Neural cell (in vitro differentiated cells): ENCODE measurements around the gene ADGRB3. TPM values are rescaled to one million over a fixed set of nuclear protein-coding genes. Genes with fewer than 3 reads are reported as not detected.
"Not testable (repeated sequence)": the region's sequence is repeated elsewhere in the genome, so short reads cannot be mapped to it uniquely, and the experiment has no call there.

ENCODE experiments used
- H2AFZ ChIP-seq: fragments of 200-600, 300-800 bp; sonication (generic), shearing (Covaris generic); 2 replicates; pipeline ENCODE4 v1.6.0; 2014; ENCODE audit warnings: low read depth, mild to moderate bottlenecking, antibody characterized with exemption, low read length, moderate library complexity
- H3F3A ChIP-seq: fragments of 200-600 bp; shearing (Covaris generic); 2 replicates; pipeline ENCODE4 v1.6.1; 2016; ENCODE audit warnings: mild to moderate bottlenecking, moderate library complexity, mixed read lengths, antibody characterized with exemption, low read length; ENCODE audit not compliant: insufficient read depth, poor library complexity, severe bottlenecking
- H3K27ac ChIP-seq: fragments of 200-600, 300-800 bp; sonication (generic), shearing (Covaris generic); 2 replicates; pipeline ENCODE4 v1.5.1; 2014; ENCODE audit warnings: mild to moderate bottlenecking, low read length, moderate library complexity
- H3K27me3 ChIP-seq: fragments of 300-800, 200-600 bp; sonication (generic), shearing (Covaris generic); 2 replicates; pipeline ENCODE4 v1.6.0; 2014; ENCODE audit warnings: mild to moderate bottlenecking, low read depth, low read length, moderate library complexity; ENCODE audit not compliant: insufficient read depth
- H3K36me3 ChIP-seq: fragments of 300-800, 200-600 bp; sonication (generic), shearing (Covaris generic); 2 replicates; pipeline ENCODE4 v1.5.1; 2014; ENCODE audit warnings: mild to moderate bottlenecking, antibody characterized with exemption, low read length, moderate library complexity; ENCODE audit not compliant: insufficient read depth
- H3K4me2 ChIP-seq: fragments of 300-800, 200-600 bp; sonication (generic), shearing (Covaris generic); 2 replicates; pipeline ENCODE4 v1.6.0; 2014; ENCODE audit warnings: mild to moderate bottlenecking, low read length
- H3K4me3 ChIP-seq: fragments of 300-800, 200-600 bp; sonication (generic), shearing (Covaris generic); 2 replicates; pipeline ENCODE4 v1.5.1; 2014; ENCODE audit warnings: mild to moderate bottlenecking, low read length, moderate library complexity
- H3K79me2 ChIP-seq: fragments of 200-600 bp; shearing (Covaris generic); replicated peaks from 2 replicates; pipeline ENCODE4 v1.6.0; 2014; ENCODE audit warnings: mild to moderate bottlenecking, low read length, moderate library complexity; ENCODE audit not compliant: insufficient read depth
- H3K9ac ChIP-seq: fragments of 300-800, 200-600 bp; sonication (generic), shearing (Covaris generic); 2 replicates; pipeline ENCODE4 v1.6.1; 2016; ENCODE audit warnings: mild to moderate bottlenecking, low read length, mixed read lengths
- H3K9me2 ChIP-seq: fragments of 200-600 bp; shearing (Covaris generic); 2 replicates; pipeline ENCODE4 v1.6.1; 2016; ENCODE audit warnings: mild to moderate bottlenecking, low read length, mixed read lengths; ENCODE audit not compliant: insufficient read depth
- H3K9me3 ChIP-seq: fragments of 200-600, 300-800 bp; sonication (generic), shearing (Covaris generic); 2 replicates; pipeline ENCODE4 v1.6.1; 2016; ENCODE audit warnings: mild to moderate bottlenecking, mixed run types, low read length, moderate library complexity, mixed read lengths
- H4K20me1 ChIP-seq: fragments of 200-600 bp; shearing (Covaris generic); 2 replicates; pipeline ENCODE4 v1.6.1; 2016; ENCODE audit warnings: mild to moderate bottlenecking, mixed run types; ENCODE audit not compliant: insufficient read depth
- CTCF ChIP-seq: fragments of 450-650 bp; IDR thresholded peaks from 2 replicates; pipeline ENCODE4 v1.5.1; 2014; ENCODE audit warnings: antibody characterized with exemption, mild to moderate bottlenecking, moderate library complexity; ENCODE audit not compliant: poor library complexity, severe bottlenecking
- EP300 ChIP-seq: fragments of 450-650 bp; conservative IDR thresholded peaks from 2 replicates; pipeline ENCODE4 v1.6.1; 2014; ENCODE audit warnings: antibody characterized with exemption, mild to moderate bottlenecking, moderate library complexity; ENCODE audit not compliant: poor library complexity, severe bottlenecking
- EZH2 ChIP-seq: fragments of 200-600, 300-800 bp; shearing (Covaris generic), sonication (generic); IDR thresholded peaks from 2 replicates; pipeline ENCODE4 v1.6.1; 2014; ENCODE audit warnings: antibody characterized with exemption, low read length, borderline replicate concordance, mild to moderate bottlenecking; ENCODE audit not compliant: insufficient read depth, poor library complexity, severe bottlenecking
- MXI1 ChIP-seq: fragments of 450-650 bp; conservative IDR thresholded peaks from 2 replicates; pipeline ENCODE4 v1.6.1; 2014; ENCODE audit warnings: antibody characterized with exemption, mild to moderate bottlenecking; ENCODE audit not compliant: poor library complexity, severe bottlenecking
- POLR2AphosphoS5 ChIP-seq: IDR thresholded peaks from 2 replicates; pipeline ENCODE4 v1.6.1; 2012
- RAD21 ChIP-seq: fragments of 450-650 bp; conservative IDR thresholded peaks from 2 replicates; pipeline ENCODE4 v1.6.1; 2014; ENCODE audit warnings: antibody characterized with exemption, mild to moderate bottlenecking, moderate library complexity
- REST ChIP-seq: IDR thresholded peaks from 2 replicates; pipeline ENCODE4 v1.6.1; 2012; ENCODE audit warnings: borderline replicate concordance
- SMC3 ChIP-seq: fragments of 450-650 bp; conservative IDR thresholded peaks from 2 replicates; pipeline ENCODE4 v1.6.1; 2014; ENCODE audit warnings: antibody characterized with exemption, mild to moderate bottlenecking, moderate library complexity; ENCODE audit not compliant: poor library complexity
- TAF1 ChIP-seq: IDR thresholded peaks from 2 replicates; pipeline ENCODE4 v1.6.1; 2012; ENCODE audit warnings: low read depth
- polyA plus RNA-seq: library from polyadenylated mRNA; depleted of rRNA; stranded (reverse); fragments of >200 nt; gene quantifications from 2 replicates; pipeline ENCODE4 v1.2.3, GENCODE V29; 2014

ADGRB3 gene
- polyA plus RNA-seq, 1 donor from 2014 or later = 66.5 TPM

- Histone ChIP-seq H3K4me3 (no peak overlapping the region), H3K36me3 (no peaks in the 10 kb centered on the region), H2AFZ (no peak overlapping the region), H3F3A (no peaks in the 10 kb centered on the region), H3K4me2 (no peak overlapping the region), H3K9me2 (no peaks in the 10 kb centered on the region), H3K9me3 (no peaks in the 10 kb centered on the region), H3K9ac (no peak overlapping the region), H3K79me2 (no peaks in the 10 kb centered on the region), H4K20me1 (no peaks in the 10 kb centered on the region), H3K27me3 (no peaks in the 10 kb centered on the region), H3K27ac (peak overlapping the region; percentile 60)
- TF ChIP-seq RAD21 (no peak), REST (no peak), POLR2AphosphoS5 (no peak), CTCF (no peak), EZH2 (no peak), EP300 (no peak), MXI1 (no peak), TAF1 (no peak), SMC3 (no peak)
These were observed 111.3 kb downstream of the ADGRB3 start for GRCh38 chr6:68746376-68746775.

GRCh38 chr6:68747110-68747790 is 112.2 kb downstream of the ADGRB3 start:
- Histone ChIP-seq H3K9me3 (no peaks in the 10 kb centered on the region), H3K4me2 (no peak overlapping the region), H3K9ac (no peak overlapping the region), H3K27ac (peak overlapping the region; percentile 60), H4K20me1 (no peaks in the 10 kb centered on the region), H3K36me3 (no peaks in the 10 kb centered on the region), H3K79me2 (no peaks in the 10 kb centered on the region), H2AFZ (no peak overlapping the region), H3F3A (no peaks in the 10 kb centered on the region), H3K4me3 (peak overlapping the region; percentile 30), H3K9me2 (no peaks in the 10 kb centered on the region), H3K27me3 (no peaks in the 10 kb centered on the region)
- no peak for TF ChIP-seq CTCF
- TF ChIP-seq MXI1 = no peak
- TF ChIP-seq POLR2AphosphoS5 = no peak
- no peak for TF ChIP-seq SMC3
- TF ChIP-seq EZH2 = no peak
- no peak for TF ChIP-seq RAD21
- no peak for TF ChIP-seq EP300
- no peak for TF ChIP-seq TAF1

- H3K4me2 ChIP-seq, H3K27ac ChIP-seq, H3K9me3 ChIP-seq, H3K4me3 ChIP-seq, H4K20me1 ChIP-seq, H3K9ac ChIP-seq, H2AFZ ChIP-seq, H3K9me2 ChIP-seq, H3K27me3 ChIP-seq, H3K79me2 ChIP-seq, H3F3A ChIP-seq, H3K36me3 ChIP-seq: not testable (repeated sequence)
These were observed 112.8 kb downstream of the ADGRB3 start for GRCh38 chr6:68747832-68748231.
